ENCODE results near the gene TPI1.
A peak's percentile ranks its signal among the peaks of the same experiment; 100 is the strongest.

The TPI1 gene

DNA sequence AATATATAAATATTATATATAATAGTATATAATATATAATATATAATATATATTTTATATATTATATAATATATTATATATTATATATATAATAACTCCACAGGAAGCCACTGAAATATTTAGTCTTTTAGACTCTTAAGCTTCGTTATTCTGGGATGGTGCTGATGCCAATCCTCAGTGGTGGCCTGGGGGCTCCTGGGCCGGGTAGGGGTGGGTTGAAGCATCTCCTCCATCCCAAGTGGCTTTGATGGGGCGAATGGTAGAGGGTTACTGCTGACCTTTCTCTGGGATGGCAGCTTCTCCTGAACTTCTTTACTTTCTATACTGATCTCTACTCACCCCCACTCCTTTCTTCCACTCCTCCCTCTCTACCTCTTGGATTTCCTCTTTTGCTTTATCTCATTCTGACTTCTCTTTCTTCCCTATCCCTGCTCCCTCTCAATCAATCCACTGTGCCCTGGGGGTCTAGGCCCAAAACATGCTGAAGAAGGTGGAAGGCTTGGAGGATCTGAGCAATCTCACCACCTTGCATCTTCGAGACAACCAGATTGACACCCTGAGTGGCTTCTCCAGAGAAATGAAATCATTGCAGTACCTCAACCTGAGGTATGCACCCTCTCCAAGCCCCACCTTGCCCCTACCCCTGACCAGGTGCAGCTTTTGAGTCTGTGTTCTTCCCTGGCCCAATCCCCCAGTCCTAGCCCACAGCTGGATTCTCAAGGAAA, 42.3 kb downstream of the TPI1 start:
- ChIA-PET POLR2A (interaction anchor here (0.7 kb wide), 1 partner anchor 42 kb away, joined by 3 read pairs; the partner anchor contains the start of gene TPI1), CTCF (interaction anchor here (0.7 to 2.7 kb wide), 5 partner anchors 14 to 55 kb away, joined by 3 to 8 read pairs (median 4); no protein-coding TSS in a partner anchor)
- TF ChIP-seq, protein P1, sequence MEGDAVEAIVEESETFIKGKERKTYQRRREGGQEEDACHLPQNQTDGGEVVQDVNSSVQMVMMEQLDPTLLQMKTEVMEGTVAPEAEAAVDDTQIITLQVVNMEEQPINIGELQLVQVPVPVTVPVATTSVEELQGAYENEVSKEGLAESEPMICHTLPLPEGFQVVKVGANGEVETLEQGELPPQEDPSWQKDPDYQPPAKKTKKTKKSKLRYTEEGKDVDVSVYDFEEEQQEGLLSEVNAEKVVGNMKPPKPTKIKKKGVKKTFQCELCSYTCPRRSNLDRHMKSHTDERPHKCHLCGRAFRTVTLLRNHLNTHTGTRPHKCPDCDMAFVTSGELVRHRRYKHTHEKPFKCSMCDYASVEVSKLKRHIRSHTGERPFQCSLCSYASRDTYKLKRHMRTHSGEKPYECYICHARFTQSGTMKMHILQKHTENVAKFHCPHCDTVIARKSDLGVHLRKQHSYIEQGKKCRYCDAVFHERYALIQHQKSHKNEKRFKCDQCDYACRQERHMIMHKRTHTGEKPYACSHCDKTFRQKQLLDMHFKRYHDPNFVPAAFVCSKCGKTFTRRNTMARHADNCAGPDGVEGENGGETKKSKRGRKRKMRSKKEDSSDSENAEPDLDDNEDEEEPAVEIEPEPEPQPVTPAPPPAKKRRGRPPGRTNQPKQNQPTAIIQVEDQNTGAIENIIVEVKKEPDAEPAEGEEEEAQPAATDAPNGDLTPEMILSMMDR (IDR thresholded peaks at IDR 0.05; ENCODE audit: insufficient read depth, low read length, missing control alignments), result no peak
- no peak overlapping the region for H3K4me3 ChIP-seq (ENCODE audit: low read depth, low read length)
- DNase-seq (ENCODE audit: low read depth, low spot score), result no peak

- DNase-seq (ENCODE audit: low read depth, low spot score), result no peak
- no peak overlapping the region for H3K4me3 ChIP-seq (ENCODE audit: low read depth, low read length)
- ChIA-PET POLR2A (interaction anchor here (0.9 kb wide), 1 partner anchor 13 kb away, joined by 3 read pairs; no protein-coding TSS in a partner anchor), CTCF (interaction anchor here (0.9 to 8.2 kb wide), 7 partner anchors 7 to 48 kb away, joined by 3 to 98 read pairs (median 8); partner anchors contain the start of genes LRRC23 and SPSB2)
- TF ChIP-seq, protein P1 (IDR thresholded peaks at IDR 0.05; ENCODE audit: insufficient read depth, low read length, missing control alignments), result no peak
Observed at GRCh38 chr12:6912164-6912935, 45.0 kb downstream of the TPI1 start.

- no peak for DNase-seq (ENCODE audit: low read depth, low spot score)
Observed at GRCh38 chr12:6914246-6914946, 47.1 kb downstream of the TPI1 start, which contains the start of gene ENO2. TSS of gene ENO2 (plus strand) at chr12:6914580. CDS start at chr12:6915833, 1,253 bp downstream.

GRCh38 chr12:6914947-6915788, 47.8 kb downstream of the TPI1 start:
- ChIA-PET CTCF (interaction anchor here (0.8 to 8.2 kb wide), 3 partner anchors 10 to 34 kb away, joined by 3 to 98 read pairs (median 3); partner anchors contain the start of gene ATN1), POLR2A (interaction anchor here (0.6 to 1.3 kb wide), 3 partner anchors 10 to 198 kb away, joined by 3 to 4 read pairs (median 3); no protein-coding TSS in a partner anchor)
- TF ChIP-seq, protein P1 (IDR thresholded peaks at IDR 0.05; ENCODE audit: insufficient read depth, low read length, missing control alignments), result no peak
- peak overlapping the region; percentile 69 for H3K4me3 ChIP-seq (ENCODE audit: low read depth, low read length)
- DNase-seq (ENCODE audit: low read depth, low spot score), result no peak

More at GRCh38 chr12:6914246-6914946, 47.1 kb downstream of the TPI1 start, which contains the start of gene ENO2:
- ChIA-PET CTCF (interaction anchor here (0.8 to 8.2 kb wide), 5 partner anchors 11 to 43 kb away, joined by 3 to 98 read pairs (median 14); partner anchors contain the start of genes ATN1 and SPSB2), POLR2A (interaction anchor here (0.6 to 1.3 kb wide), 3 partner anchors 11 to 199 kb away, joined by 3 to 4 read pairs (median 3); no protein-coding TSS in a partner anchor)
- peak within 1 kb of the TSS; percentile 69 for H3K4me3 ChIP-seq (ENCODE audit: low read depth, low read length)
- TF ChIP-seq, protein P1 (IDR thresholded peaks at IDR 0.05; ENCODE audit: insufficient read depth, low read length, missing control alignments), result no peak

DNA sequence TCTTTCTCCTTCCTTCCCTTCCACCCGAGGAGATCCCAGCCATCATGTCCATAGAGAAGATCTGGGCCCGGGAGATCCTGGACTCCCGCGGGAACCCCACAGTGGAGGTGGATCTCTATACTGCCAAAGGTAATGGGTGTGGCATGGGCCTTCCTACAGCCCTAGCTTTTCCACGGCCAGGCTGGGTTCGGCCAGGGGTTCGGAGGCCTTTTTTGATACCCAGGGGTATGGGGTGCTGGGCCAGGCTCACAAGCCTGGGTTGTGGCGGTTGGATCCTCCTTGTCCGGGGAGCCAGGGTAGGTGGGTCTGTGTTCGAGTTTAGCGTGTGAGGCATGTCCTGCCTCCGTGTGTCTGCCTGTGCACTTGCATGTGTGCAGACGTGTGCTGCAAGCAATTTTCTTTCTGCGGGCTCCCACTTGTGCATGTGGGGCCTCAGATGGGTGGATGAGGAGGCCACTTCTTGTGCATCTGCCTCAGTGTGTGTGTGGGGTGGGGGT, 48.5 kb downstream of the TPI1 start:
- ChIA-PET CTCF (interaction anchor here (1.0 to 8.2 kb wide), 3 partner anchors 9 to 43 kb away, joined by 3 to 98 read pairs (median 16); partner anchors contain the start of gene SPSB2), POLR2A (interaction anchor here (0.6 kb wide), 1 partner anchor 10 kb away, joined by 3 read pairs; no protein-coding TSS in a partner anchor)
- DNase-seq (ENCODE audit: low read depth, low spot score), result no peak
- TF ChIP-seq, protein P1 (IDR thresholded peaks at IDR 0.05; ENCODE audit: insufficient read depth, low read length, missing control alignments), result no peak
- peak overlapping the region; percentile 69 for H3K4me3 ChIP-seq (ENCODE audit: low read depth, low read length)
